ENCODE results near the gene EXOC1L. TPM values are rescaled to one million over a fixed set of nuclear protein-coding genes. Genes with fewer than 3 reads are reported as not detected.

The EXOC1L gene, protein sequence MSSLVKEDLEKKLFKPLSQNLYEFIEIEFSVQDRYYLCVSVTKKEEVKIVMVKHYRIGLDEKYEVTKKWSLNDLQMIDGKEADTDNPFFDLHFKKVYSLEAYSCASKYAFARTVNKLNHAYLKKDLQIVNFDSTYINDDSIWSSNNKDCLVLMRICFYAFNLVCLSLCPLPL
- total RNA-seq (2016; rRNA removed; fragmentation: Illumina TruSeq; extraction: Trizol), result not detected in 2 replicates
- total RNA-seq (2016; cell fraction: cytosol; rRNA removed; fragmentation: Illumina TruSeq; extraction: Trizol; ENCODE audit: low read depth), result not detected in 2 replicates
- total RNA-seq (2016; cell fraction: insoluble cytoplasmic fraction; rRNA removed; fragmentation: Illumina TruSeq; extraction: Trizol), result not detected in 2 replicates
- total RNA-seq (2016; cell fraction: membrane; rRNA removed; fragmentation: Illumina TruSeq; extraction: Trizol), result not detected in 2 replicates
- total RNA-seq (2016; cell fraction: nucleus; rRNA removed; fragmentation: Illumina TruSeq; extraction: Trizol), result not detected in 2 replicates
- not detected in 2 replicates for polyA plus RNA-seq (2011; rRNA removed)
- not detected in 2 replicates for polyA plus RNA-seq (2011; cell fraction: cytosol; rRNA removed)
- not detected in 2 replicates for polyA plus RNA-seq (2011; cell fraction: nucleus; rRNA removed)
- not detected in 2 replicates for polyA plus RNA-seq (2012)
- polyA plus RNA-seq (2016; cell fraction: cytosol; fragmentation: Illumina TruSeq; extraction: Trizol; ENCODE audit: low read depth), result not detected in 2 replicates
- not detected in 2 replicates for polyA plus RNA-seq (2016; cell fraction: insoluble cytoplasmic fraction; fragmentation: Illumina TruSeq; extraction: Trizol; ENCODE audit: low read depth)
- not detected in 2 replicates for polyA plus RNA-seq (2016; cell fraction: membrane; fragmentation: Illumina TruSeq; extraction: Trizol; ENCODE audit: low read depth)
- not detected in 2 replicates for polyA plus RNA-seq (2016; cell fraction: nucleus; fragmentation: Illumina TruSeq; extraction: Trizol; ENCODE audit: insufficient read depth, low read depth)
- polyA minus RNA-seq (2011; rRNA and poly(A)+ RNA removed; ENCODE audit: low replicate concordance), result not detected in 2 replicates
- not detected in 2 replicates for polyA minus RNA-seq (2011; cell fraction: cytosol; rRNA and poly(A)+ RNA removed)
- not detected in 2 replicates for polyA minus RNA-seq (2011; cell fraction: nucleus; rRNA and poly(A)+ RNA removed)
- Bru-seq, nascent RNA, result percentile 6 among the genes with signal in this experiment
- not detected for BruChase-seq, experiment 1, labeled RNA remaining after a 6-hour chase
- not detected for BruChase-seq, experiment 2, labeled RNA remaining after a 2-hour chase
- long read RNA-seq, experiment 1, result 0 reads
- long read RNA-seq, experiment 2, result 0 reads

DNA sequence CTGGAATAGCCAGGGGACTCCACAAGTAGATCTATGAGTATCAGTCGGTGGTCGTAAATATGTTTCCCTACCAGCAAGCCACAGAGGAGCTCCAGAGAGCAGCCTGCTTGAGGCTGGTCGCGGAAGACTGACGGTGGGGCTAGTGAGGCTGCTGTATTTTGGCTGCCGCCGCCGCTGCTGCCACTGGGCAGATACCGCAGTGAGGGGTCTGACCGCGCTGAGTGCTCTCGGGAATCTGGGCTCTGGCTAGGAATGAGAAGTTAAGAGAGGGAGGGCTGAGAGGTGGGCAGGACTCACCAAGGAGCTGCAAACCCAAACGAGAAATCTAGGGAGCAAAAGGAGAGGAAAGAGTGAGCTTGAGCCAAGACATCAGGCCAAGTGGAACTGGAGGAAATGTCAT, at the start of gene EXOC1L:
Gene EXOC1L (plus strand): TSS at position 157 of the 400 bp plus-strand sequence. CDS start 237 bp downstream, at position 394.
- CTCF ChIA-PET (ENCODE audit: low intra/inter-chr PET ratio, low total read pairs), result no interaction called here
- intact Hi-C loops (cut with micrococcal nuclease; ENCODE audit: unreplicated experiment), result no loop called here
- Histone ChIP-seq H3K9me3 (ENCODE audit: low read length) (no peaks in the 10 kb centered on the region), H3K4me1 (ENCODE audit: insufficient read depth, low read length) (no peaks in the 10 kb centered on the region), H3K4me3 (replicated peaks in 1 of 3; ENCODE audit: insufficient read depth in 1 of 3, low read depth in 2 of 3, low read length in 3 of 3) (peak within 1 kb of the TSS in 1 of 3 experiments; percentile 8; a peak in 1 of 6 replicates), H3K4me2 (ENCODE audit: low read depth, low read length) (peak within 1 kb of the TSS; percentile 48), H4K20me1 (ENCODE audit: insufficient read depth, low read length) (no peaks in the 10 kb centered on the region), H3K36me3 (replicated peaks in 1 of 2; ENCODE audit: control insufficient read depth in 1 of 2, insufficient read depth in 2 of 2, low read length in 2 of 2) (no peaks in the 10 kb centered on the region), H3K27ac (ENCODE audit: extremely low read length, insufficient read depth, low read length) (no peak within 1 kb of the TSS), H3K9ac (ENCODE audit: insufficient read depth, low read depth, low read length) (no peak within 1 kb of the TSS), H3K27me3 (ENCODE audit: control insufficient read depth in 1 of 2, insufficient read depth in 2 of 2, low read length in 2 of 2) (peaks cover 2 to 14% of the 10 kb centered on the region in 2 experiments; a peak in 3 of 5 replicates), H2AFZ (ENCODE audit: low read length) (peak within 1 kb of the TSS; percentile 54), H3K79me2 (ENCODE audit: insufficient read depth, low read length) (no peaks in the 10 kb centered on the region)
- POLR2A ChIA-PET, result no interaction called here
- no TSS peak for BruUV-seq (replicated peaks)
- TF ChIP-seq, protein P1, sequence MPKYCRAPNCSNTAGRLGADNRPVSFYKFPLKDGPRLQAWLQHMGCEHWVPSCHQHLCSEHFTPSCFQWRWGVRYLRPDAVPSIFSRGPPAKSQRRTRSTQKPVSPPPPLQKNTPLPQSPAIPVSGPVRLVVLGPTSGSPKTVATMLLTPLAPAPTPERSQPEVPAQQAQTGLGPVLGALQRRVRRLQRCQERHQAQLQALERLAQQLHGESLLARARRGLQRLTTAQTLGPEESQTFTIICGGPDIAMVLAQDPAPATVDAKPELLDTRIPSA (CRISPR knock-in tag; IDR thresholded peaks at IDR 0.05; ENCODE audit: borderline replicate concordance), result no peak
- peak; percentile 21 for TF ChIP-seq XRCC5 (optimal IDR thresholded peaks at IDR 0.05; ENCODE audit: low read length)
- peak; percentile 7 for DNase-seq (ENCODE audit: low spot score)
- peak; percentile 4 for FAIRE-seq
- ATAC-seq, result peak; percentile 98
- 2% methylated on average over 12 of the region's 13 CpGs for WGBS (ENCODE audit: low lambda C conversion rate)
- in situ Hi-C loops (cut with HindIII; ENCODE audit: extremely low pct_ligation_motif_present, low pct_unique_long_range_greater_than_20kb), result no loop called here

Measured in HepG2 (cell line).